ENCODE results near the gene UST.
"Not testable (repeated sequence)": the region's sequence is repeated elsewhere in the genome, so short reads cannot be mapped to it uniquely, and the experiment has no call there.

The UST gene

DNA sequence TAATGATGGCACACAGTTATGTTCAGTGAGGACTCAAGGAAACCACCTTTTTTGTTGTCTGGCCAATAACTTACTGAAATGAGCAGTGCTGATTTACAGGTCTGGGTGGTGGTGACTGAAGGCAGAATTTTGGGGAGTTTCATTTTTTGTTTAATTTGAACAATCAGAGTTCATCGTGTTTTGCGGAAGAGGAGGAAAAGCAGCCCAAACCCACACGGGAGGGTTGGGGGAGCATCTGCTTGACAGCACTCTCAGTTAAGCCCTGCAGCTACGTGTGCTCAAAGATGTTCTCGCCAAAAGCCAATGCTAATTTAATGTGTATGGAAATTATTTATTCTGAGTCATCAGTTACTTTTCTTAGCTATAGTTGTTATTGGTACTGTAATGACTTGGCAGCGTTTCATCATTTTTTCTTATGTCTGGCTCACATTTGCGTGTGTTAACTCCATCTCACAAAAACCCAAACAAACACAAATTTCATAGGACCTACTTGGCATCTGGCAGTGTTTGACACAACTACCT lies 89.2 kb downstream of the UST start:
- no peaks in the 10 kb centered on the region for H3K36me3 Mint-ChIP-seq (ENCODE audit: low read depth)
- no peak overlapping the region for H3K27ac Mint-ChIP-seq
- H3K9me3 Mint-ChIP-seq: no peaks in the 10 kb centered on the region
- H3K4me3 Mint-ChIP-seq: no peak overlapping the region
- H3K4me1 Mint-ChIP-seq (ENCODE audit: low read depth): peaks cover 2% of the 10 kb centered on the region
- no peak for DNase-seq (ENCODE audit: low spot score)
- H3K27me3 Mint-ChIP-seq (ENCODE audit: low read depth): peaks cover 16% of the 10 kb centered on the region

DNA sequence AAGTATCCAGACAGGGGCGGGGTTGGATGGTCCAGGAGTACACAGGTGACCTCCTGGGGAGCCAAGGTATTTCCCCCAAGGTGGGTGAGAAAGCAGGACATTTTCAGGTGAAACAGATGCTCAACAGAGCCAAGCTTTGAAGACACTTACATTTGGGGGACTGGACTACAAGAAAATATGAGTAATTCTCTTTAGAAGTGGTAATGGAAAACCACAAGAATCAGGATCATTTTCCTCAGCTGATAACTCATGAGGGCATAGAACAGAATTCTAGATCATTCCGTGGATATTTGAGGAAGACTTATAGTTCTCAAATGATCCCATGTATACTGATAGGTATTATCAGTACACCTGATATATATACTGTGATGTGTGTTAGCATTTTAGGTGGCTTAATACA lies 89.9 kb downstream of the UST start:
- Mint-ChIP-seq H3K4me3 (no peak overlapping the region), H3K9me3 (no peaks in the 10 kb centered on the region), H3K27ac (no peak overlapping the region), H3K4me1 (ENCODE audit: low read depth) (peaks cover 2% of the 10 kb centered on the region), H3K27me3 (ENCODE audit: low read depth) (peaks cover 16% of the 10 kb centered on the region), H3K36me3 (ENCODE audit: low read depth) (no peaks in the 10 kb centered on the region)
- no peak for DNase-seq (ENCODE audit: low spot score)

DNA sequence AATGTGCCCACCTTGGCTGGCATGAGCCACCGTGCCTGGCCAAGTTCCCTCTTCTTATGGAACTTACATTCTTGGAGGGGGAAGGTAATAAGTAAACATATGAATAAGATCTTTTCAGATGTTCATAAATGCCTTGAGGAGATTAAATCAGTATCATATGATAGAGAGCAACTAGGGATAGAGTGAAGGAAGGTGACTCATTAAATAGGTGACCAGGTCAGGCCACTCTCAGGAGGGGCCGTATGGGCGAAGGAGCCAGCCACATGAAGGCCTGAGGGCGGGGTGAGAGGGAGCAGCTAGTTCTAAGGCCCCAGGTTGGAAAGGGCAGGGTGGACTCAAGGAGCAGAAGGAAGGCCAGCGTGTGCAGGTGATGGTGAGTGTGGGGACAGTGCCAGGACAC lies 91.1 kb downstream of the UST start:
- Mint-ChIP-seq H3K27ac (no peak overlapping the region), H3K4me3 (no peak overlapping the region), H3K27me3 (ENCODE audit: low read depth) (peaks cover 8% of the 10 kb centered on the region), H3K9me3 (no peaks in the 10 kb centered on the region), H3K4me1 (ENCODE audit: low read depth) (peaks cover 2% of the 10 kb centered on the region), H3K36me3 (ENCODE audit: low read depth) (no peaks in the 10 kb centered on the region)
- DNase-seq (ENCODE audit: low spot score): no peak

DNA sequence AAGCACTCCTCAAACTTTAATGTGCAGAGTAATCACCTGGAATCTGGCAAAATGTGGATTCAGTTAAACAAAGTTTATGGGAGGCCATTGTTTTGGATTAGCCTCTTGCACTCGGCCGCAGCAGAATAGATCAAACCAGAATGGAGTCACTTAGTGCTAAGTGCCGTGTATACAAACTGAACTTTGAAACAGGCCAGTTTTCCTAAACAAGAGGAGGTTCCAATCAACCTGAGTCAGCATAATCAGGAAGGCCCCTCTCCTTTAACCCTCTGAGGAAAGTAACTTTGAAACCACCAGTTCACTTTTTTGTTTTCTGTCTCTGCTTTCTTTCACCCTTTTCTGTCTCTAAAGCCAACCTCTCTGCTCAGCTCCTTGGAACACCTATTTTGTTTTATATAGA lies 92.2 kb downstream of the UST start:
- H3K27me3 Mint-ChIP-seq (ENCODE audit: low read depth): no peaks in the 10 kb centered on the region
- H3K4me1 Mint-ChIP-seq (ENCODE audit: low read depth): peaks cover 2% of the 10 kb centered on the region
- H3K27ac Mint-ChIP-seq: no peak overlapping the region
- no peaks in the 10 kb centered on the region for H3K36me3 Mint-ChIP-seq (ENCODE audit: low read depth)
- no peak overlapping the region for H3K4me3 Mint-ChIP-seq
- DNase-seq (ENCODE audit: low spot score): no peak
- H3K9me3 Mint-ChIP-seq: no peaks in the 10 kb centered on the region

DNA sequence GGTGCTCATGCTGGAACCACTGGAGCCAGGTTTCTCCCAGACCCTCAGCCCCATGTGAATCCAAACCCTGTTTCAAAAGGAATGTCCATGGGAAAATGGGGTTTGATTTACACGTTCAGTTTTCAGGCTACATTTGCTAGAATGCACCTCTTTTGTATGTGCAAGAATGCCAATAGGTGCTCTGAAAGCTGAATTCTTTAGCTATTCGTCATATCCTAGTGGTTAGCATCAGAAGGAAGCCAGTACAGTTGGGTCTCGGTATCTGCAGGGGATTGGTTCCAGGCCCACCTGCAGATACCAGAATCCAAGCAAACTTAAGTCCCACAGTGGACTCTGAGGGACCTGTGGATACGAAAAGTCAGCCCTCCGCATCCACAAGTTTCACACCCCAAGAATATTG lies 93.4 kb downstream of the UST start:
- Mint-ChIP-seq H3K27me3 (ENCODE audit: low read depth) (no peaks in the 10 kb centered on the region), H3K36me3 (ENCODE audit: low read depth) (no peaks in the 10 kb centered on the region), H3K27ac (no peak overlapping the region), H3K9me3 (no peaks in the 10 kb centered on the region), H3K4me1 (ENCODE audit: low read depth) (peaks cover 2% of the 10 kb centered on the region), H3K4me3 (no peak overlapping the region)
- DNase-seq (ENCODE audit: low spot score): no peak

DNA sequence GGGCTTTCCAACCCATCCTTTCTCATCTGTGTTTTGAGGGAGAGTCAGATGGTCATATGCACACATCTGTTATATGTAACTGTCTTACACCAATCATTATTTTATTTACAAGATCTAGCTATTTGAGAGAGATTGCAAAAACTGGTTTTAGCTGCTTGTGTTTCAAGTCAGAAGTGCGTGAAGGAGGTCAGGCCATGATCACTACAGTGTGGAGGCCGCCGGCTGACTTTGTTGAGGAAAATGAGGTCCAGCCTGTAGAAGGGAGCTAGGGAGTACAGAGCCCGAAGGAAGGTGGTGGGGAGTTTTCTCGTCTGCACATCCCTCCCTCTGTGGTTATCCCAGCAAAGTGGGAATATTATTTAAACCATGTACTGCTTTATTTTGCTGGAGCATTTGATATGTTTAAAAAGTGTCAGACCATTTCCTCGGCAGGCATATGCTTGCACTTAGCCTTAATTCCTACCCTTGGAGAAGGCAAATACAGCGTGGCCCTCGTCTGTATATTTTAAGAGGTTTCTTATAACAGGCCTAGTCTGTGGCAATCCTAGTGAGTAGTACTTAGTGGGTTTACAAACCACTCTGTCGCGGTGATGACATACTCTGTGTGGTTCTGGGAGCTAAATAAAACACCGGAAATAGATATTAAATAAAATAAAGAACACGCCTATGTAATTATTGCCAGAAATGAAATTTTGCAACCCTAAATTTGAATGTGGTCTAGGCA lies 95.6 kb downstream of the UST start:
- DNase-seq (ENCODE audit: low spot score): no peak
- no peaks in the 10 kb centered on the region for H3K27me3 Mint-ChIP-seq (ENCODE audit: low read depth)
- H3K36me3 Mint-ChIP-seq (ENCODE audit: low read depth): no peaks in the 10 kb centered on the region
- H3K9me3 Mint-ChIP-seq: no peaks in the 10 kb centered on the region
- H3K4me1 Mint-ChIP-seq (ENCODE audit: low read depth): no peaks in the 10 kb centered on the region
- H3K4me3 Mint-ChIP-seq: no peak overlapping the region
- H3K27ac Mint-ChIP-seq: no peak overlapping the region

DNA sequence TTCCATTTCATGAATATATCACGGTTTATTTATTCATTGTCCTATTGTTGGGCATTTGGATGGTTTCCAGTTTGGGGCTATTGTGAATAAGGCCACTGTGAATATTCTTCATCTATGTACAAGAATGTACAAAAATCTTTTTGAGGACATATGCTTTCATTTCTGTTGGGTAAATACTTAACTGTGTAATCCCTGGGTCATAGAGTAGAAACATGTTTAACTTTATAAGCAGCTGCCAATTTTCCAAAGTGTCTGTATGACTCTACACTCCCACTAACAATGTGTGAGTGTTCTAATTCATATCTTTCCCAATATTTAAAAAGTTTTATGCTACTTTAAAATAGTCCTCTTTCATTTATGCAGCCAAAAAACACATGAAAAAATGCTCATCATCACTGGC lies 98.6 kb downstream of the UST start:
- no peaks in the 10 kb centered on the region for H3K4me1 Mint-ChIP-seq (ENCODE audit: low read depth)
- DNase-seq (ENCODE audit: low spot score): no peak
- H3K9me3 Mint-ChIP-seq: no peaks in the 10 kb centered on the region
- no peak overlapping the region for H3K27ac Mint-ChIP-seq
- H3K36me3 Mint-ChIP-seq (ENCODE audit: low read depth): no peaks in the 10 kb centered on the region
- H3K27me3 Mint-ChIP-seq (ENCODE audit: low read depth): no peaks in the 10 kb centered on the region
- no peak overlapping the region for H3K4me3 Mint-ChIP-seq

DNA sequence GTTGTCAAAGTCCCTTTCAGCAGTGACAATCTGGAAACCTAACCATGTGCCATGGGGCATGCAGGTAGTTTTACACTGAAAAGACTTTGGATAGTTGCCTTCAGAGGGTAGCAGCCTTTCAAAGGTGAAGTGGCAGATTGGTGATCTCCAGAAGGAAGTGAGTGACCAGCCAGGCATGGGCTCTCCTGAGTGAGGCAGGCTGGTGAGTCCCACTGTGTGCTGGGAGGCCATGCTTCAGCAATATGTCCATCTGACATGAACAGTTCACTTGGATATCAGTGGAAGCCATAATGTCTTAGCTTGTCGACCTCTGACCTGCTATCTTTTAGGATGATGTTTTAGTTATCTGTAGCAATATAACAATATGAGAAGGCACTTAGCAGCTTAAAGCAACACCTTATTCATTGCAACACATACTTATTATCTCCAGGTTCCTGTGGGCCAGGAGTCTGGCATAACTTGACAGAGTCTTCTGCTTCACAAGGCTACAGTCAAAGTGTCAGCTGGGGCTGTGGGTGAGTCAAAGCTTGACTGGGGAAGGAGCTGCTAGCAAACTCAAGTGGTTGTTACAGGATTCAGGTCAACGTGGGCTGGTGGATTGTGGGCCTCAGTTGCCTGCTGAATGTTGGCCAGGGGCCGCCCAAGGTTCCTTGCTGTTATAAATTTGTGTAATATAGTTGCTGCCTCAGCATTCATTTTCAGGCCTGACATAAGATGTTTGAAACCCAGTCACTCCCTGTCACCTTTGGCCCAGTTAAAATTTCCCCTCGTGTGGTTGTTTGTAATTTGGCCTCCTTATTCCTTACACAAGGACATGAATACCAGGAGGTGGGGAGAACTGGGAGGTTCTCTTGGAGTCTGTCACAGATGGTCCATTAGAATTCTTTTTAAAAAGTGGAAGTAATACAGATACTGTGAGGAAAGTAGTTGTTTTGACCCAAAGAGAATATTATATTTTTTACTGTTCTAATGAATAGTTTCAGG lies 100.2 kb downstream of the UST start:
- H3K27me3 Mint-ChIP-seq (ENCODE audit: low read depth): no peaks in the 10 kb centered on the region
- no peaks in the 10 kb centered on the region for H3K4me1 Mint-ChIP-seq (ENCODE audit: low read depth)
- no peaks in the 10 kb centered on the region for H3K9me3 Mint-ChIP-seq
- H3K4me3 Mint-ChIP-seq: no peak overlapping the region
- no peak overlapping the region for H3K27ac Mint-ChIP-seq
- DNase-seq (ENCODE audit: low spot score): no peak
- H3K36me3 Mint-ChIP-seq (ENCODE audit: low read depth): no peaks in the 10 kb centered on the region

DNA sequence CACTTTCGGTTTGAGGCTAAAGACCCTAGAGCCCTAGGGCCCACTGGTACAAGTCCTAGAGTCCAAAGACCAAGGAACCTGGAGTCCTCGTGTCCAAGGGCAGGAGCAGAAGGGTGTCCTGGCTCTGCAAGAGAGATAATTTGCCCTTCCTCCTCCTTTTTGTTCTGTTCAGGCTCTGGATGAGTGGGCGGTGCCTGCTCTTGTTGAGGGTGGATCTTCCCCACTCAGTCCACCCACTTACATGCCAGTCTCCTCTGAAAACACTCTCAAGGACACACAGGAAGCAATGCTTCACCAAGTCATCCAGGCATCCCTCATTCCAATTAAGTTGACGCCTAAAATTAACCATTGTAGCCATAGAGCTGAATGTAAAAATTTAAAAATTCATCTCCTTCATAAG lies 102.1 kb downstream of the UST start:
- peaks cover 3% of the 10 kb centered on the region for H3K27me3 Mint-ChIP-seq (ENCODE audit: low read depth)
- no peaks in the 10 kb centered on the region for H3K9me3 Mint-ChIP-seq
- H3K36me3 Mint-ChIP-seq (ENCODE audit: low read depth): no peaks in the 10 kb centered on the region
- DNase-seq (ENCODE audit: low spot score): no peak
- H3K4me1 Mint-ChIP-seq (ENCODE audit: low read depth): no peaks in the 10 kb centered on the region
- no peak overlapping the region for H3K27ac Mint-ChIP-seq
- H3K4me3 Mint-ChIP-seq: no peak overlapping the region

DNA sequence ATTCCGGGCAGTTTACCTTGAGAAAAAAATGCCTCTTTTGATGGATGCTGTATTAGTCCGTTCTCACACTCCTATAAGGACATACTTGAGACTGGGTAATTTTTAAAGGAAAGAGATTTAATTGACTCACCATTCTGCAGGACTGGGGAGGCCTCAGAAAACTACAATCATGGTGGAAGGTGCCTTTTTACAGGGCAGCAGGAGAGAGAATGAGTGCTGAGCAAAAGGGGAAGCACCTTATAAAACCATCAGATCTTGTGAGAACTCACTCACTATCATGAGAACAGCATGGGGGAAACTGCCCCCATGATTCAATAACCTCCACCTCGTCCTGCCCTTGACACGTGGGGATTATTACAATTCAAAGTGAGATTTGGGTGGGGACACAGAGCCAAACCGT lies 102.6 kb downstream of the UST start:
- not testable (repeated sequence) for H3K27me3 Mint-ChIP-seq (ENCODE audit: low read depth); H3K4me3 Mint-ChIP-seq; H3K27ac Mint-ChIP-seq; H3K9me3 Mint-ChIP-seq; H3K4me1 Mint-ChIP-seq (ENCODE audit: low read depth); H3K36me3 Mint-ChIP-seq (ENCODE audit: low read depth); DNase-seq (ENCODE audit: low spot score)

DNA sequence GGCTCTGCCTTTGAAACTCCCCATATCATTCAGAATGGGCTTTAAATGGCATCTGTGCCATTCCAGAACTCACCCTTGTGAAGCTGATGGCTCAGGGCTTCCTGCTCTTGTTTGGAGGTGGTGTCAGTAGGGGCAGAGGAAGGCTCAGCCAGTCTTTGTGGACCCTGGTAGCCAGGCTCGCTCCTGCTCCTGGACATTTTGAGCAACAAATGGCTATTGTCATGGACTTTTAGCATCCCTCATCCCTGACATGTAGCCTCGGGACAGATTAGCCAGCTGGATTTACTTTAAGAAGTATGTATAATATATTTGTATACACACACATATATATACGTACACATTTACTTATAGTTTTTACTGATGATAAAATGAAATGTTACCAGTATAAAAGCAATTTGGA lies 104.1 kb downstream of the UST start:
- no peaks in the 10 kb centered on the region for H3K4me1 Mint-ChIP-seq (ENCODE audit: low read depth)
- no peak overlapping the region for H3K27ac Mint-ChIP-seq
- H3K27me3 Mint-ChIP-seq (ENCODE audit: low read depth): peaks cover 9% of the 10 kb centered on the region
- H3K36me3 Mint-ChIP-seq (ENCODE audit: low read depth): no peaks in the 10 kb centered on the region
- no peaks in the 10 kb centered on the region for H3K9me3 Mint-ChIP-seq
- no peak overlapping the region for H3K4me3 Mint-ChIP-seq
- no peak for DNase-seq (ENCODE audit: low spot score)

DNA sequence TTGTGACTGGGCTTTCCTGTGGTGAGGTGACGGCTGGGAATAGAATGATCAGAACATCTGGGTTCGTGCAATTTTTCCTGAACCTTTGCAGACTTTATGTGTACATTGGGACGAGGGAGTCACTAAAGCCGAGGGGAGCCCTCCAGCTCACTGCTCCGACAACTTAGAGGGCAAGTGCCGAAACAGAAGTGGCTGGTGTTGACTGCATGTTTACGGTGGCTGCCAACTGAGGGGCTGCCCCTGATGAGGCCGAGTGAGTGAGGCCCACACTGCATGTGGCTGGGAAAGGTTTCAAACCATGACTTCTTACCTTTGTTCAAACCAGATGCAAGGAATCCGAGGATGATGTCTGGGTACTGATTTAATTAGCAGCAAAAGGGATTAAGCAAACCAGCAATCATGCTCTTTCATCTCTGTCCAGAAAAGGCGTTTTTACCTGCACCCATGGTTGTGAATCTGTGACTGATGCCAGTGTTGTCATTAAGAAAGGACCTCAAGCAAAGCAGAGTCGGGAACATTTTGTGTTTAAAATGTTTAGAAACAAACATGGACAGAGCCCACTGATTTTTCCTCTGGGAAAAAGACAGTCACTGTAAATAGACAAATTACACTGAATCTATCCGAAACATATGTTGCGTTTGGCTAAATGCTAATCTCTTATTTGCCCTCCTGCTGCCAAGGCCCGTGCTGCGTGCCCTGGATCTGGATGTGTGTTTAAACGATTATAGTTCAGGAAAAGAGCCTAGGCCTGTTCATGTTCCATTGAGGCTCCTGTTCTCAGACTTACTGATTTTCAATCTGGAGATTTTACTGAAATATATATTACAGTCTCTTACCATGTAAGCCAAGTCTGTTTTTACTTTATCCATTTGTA lies 105.1 kb downstream of the UST start:
- Mint-ChIP-seq H3K9me3 (no peaks in the 10 kb centered on the region), H3K27me3 (ENCODE audit: low read depth) (peaks cover 9% of the 10 kb centered on the region), H3K4me1 (ENCODE audit: low read depth) (no peaks in the 10 kb centered on the region), H3K36me3 (ENCODE audit: low read depth) (no peaks in the 10 kb centered on the region), H3K27ac (no peak overlapping the region), H3K4me3 (no peak overlapping the region)
- no peak for DNase-seq (ENCODE audit: low spot score)

DNA sequence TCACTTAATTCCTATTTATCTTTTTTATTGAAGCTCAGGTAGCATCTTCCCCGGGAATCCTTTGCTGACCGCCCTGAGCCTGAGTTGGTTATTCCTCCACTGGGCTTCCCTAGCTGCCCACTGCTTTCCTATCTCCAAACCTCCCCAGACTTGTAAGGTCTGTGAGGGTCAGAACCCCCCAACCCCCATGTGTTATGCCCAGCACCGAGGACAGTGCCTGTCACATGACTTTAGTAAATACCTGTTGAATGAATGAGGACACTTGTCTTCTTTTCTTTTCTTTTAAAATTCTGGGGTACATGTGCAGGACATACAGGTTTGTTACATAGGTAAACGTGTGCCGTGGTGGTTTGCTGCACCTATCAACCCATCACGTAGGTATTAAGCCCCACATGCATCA lies 105.9 kb downstream of the UST start:
- Mint-ChIP-seq H3K9me3 (no peaks in the 10 kb centered on the region), H3K4me1 (ENCODE audit: low read depth) (no peaks in the 10 kb centered on the region), H3K27ac (no peak overlapping the region), H3K36me3 (ENCODE audit: low read depth) (no peaks in the 10 kb centered on the region), H3K27me3 (ENCODE audit: low read depth) (peaks cover 9% of the 10 kb centered on the region), H3K4me3 (no peak overlapping the region)
- no peak for DNase-seq (ENCODE audit: low spot score)

DNA sequence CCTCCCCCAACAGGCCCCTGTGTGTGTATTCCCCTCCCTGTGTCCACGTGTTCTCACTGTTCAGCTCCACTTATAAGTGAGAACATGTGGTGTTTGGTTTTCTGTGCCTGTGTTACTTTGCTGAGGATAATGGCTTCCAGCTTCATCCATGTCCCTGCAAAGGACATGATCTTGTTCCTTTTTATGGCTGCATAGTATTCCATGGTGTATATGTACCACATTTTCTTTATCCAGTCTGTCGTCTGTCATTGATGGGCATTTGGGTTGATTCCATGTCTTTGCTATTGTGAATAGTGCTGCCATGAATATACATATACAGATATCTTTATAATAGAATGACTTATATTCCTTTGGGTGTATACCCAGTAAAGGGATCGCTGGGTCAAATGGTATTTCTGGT lies 106.3 kb downstream of the UST start:
- not testable (repeated sequence) for DNase-seq (ENCODE audit: low spot score); H3K4me1 Mint-ChIP-seq (ENCODE audit: low read depth); H3K36me3 Mint-ChIP-seq (ENCODE audit: low read depth); H3K4me3 Mint-ChIP-seq; H3K27ac Mint-ChIP-seq; H3K27me3 Mint-ChIP-seq (ENCODE audit: low read depth); H3K9me3 Mint-ChIP-seq

Measured in T-helper 2 cell treated with Interferon-gamma antibody and Interleukin-4, amounts not matched to agents 5 μg/mL and 100 μg/mL, for 36 hours (primary cell).